GM10266 (cell line): ENCODE measurements around the gene NKIRAS2.
A peak's percentile ranks its signal among the peaks of the same experiment; 100 is the strongest.
"Not testable (repeated sequence)": the region's sequence is repeated elsewhere in the genome, so short reads cannot be mapped to it uniquely, and the experiment has no call there.

ENCODE experiments used
- DNase-seq: peaks from one replicate; pipeline ENCODE4 v3.0.0; 2012; ENCODE audit errors: extremely low spot score
- CTCF ChIP-seq: IDR thresholded peaks from 2 replicates; pipeline ENCODE4 v1.5.1; 2012; ENCODE audit warnings: mild to moderate bottlenecking, low read depth; ENCODE audit not compliant: control insufficient read depth, insufficient read depth; ENCODE audit errors: missing control alignments

NKIRAS2 gene

DNA sequence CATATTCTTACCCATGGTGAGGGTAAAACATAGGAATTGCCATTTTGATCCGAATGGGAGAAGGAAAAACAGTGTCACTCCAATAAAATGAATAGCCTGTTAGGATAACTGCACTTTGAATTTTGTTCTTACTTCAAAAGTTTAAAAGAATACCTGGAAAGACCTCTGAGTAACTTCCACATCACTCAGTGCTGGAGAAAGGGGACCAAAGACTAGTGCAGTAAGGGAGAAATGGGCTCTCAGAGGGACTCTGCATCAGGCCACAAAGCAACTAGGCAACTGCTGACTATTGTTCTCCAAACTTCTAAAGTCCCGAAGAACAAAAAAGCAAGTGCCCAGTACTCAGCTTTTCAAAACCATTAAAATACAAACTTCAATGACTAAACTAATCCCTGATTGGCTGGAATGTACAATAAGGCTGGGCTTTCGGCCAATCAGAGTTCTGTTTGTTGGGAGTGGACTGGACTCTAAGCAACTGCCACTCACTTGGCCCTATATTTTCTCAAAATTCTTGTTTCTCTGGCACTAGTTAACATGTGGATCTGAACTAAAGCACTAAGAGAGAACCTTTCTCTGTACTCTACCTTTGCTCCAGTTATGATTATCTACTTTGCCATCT, 8.9 kb upstream of the NKIRAS2 start:
- TF ChIP-seq CTCF: no peak
- no peak for DNase-seq

- not testable (repeated sequence) for DNase-seq
Observed at GRCh38 chr17:42012363-42012762, 7.5 kb upstream of the NKIRAS2 start.

- DNase-seq: not testable (repeated sequence)
Observed at GRCh38 chr17:42013740-42014139, 6.2 kb upstream of the NKIRAS2 start.

DNA sequence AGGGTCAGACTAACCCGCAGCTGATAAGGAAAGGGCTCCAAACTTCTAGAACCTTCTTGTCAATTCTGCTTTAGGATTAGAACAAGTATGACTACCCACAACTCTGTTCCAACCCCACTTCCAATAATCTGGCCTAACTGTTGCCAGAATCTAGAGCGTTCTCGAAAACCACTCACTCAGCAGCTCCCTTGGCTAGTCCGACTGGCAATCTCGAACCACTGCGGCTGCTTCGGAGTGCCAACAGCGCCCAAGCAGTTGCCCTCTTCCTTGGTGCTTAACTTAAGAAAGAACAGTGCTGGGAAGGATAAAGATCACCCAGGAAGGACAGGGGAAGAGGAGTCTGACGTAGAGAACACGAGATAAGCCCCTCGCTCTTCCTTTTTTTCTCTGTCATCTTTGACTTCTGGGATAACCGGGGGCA, 3.5 kb upstream of the NKIRAS2 start:
- no peak for TF ChIP-seq CTCF
- no peak for DNase-seq

DNA sequence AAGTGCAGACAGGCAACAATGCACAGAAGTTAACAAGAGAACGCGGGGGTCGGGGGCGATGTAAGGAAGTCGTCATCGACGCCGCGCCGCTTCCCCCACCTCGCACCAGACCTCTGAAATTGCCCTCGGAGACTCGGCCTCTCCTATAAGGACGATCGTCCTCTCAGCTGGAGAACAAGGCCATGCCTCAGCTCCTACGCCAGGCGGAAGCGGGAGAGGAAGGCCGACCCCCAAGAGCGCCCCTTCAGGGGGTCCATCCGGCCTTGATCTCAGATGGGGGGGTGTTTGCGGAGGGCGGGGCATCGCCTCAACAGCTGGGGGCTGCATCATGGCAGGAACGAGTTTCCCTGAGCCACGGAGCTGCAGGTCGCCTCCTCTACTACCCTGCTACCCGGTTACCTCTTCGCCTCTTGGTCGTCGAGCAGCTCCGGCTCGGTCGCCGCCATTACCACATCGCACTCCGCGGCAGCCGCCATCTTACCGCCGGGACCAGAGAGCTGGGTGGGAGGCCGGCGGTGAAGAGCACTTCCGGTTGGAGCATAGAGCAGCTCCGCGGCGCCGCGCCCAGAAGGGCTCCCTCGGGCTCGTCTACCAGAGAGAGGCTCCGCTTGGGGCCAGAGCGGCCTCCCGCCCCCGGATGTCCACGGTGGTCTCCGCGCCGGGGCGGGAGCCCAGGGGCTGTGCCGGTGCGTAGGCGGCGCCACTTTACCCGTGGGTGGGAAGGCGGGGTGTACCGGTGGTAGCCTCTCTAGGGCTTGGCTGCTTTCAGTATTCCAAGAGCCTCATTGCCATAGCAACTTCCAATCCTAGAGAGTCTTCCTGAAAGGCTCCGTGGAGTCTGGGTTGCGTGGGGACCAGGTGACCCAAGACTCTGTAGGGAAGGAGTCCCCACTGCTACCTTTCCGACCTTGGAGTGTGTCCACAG, 2.7 kb upstream of the NKIRAS2 start, which contains the start of gene DNAJC7:
Gene DNAJC7 (minus strand): TSS at position 499 of the 925 bp plus-strand sequence. CDS start 23 bp downstream, at position 476.
- peak; percentile 93 for DNase-seq
- no peak for TF ChIP-seq CTCF

DNA sequence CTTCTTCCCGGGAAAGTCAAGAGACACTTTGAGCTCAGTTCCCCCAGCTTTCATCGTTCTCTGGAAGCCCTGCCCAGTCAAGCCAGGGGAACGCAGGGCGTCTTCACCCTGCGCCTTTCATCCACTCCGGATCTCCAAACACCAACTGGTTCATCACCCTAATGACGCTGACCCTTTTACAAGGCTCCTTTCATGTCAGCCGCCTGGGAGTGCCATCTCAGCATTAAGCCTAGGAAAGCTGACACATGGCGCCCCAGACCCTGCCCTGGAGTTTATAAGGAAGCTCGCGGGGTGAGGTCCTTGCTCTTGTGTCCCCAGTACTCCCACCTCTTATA, 2.1 kb upstream of the NKIRAS2 start:
- no peak for TF ChIP-seq CTCF
- peak; percentile 60 for DNase-seq

DNA sequence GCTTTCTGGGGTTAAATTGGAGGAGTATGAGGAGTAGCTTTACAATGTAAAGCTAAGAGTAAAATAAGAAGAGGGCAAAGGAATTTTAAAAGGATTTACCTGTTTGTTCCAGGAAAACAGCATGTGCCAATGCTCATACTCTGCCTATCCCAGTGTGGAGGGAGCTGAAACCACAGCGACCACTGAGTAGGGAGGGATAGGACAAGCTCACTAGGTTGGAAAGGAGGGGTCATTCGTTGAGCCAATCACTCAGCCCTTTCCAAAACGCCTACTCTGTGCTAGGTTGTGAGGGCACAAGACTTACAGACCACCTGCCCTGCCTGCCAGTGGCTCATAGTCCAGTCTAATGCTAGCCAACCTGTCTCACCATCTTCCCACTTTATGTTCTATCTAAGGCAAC, 1.6 kb upstream of the NKIRAS2 start:
- no peak for TF ChIP-seq CTCF
- DNase-seq: no peak

DNA sequence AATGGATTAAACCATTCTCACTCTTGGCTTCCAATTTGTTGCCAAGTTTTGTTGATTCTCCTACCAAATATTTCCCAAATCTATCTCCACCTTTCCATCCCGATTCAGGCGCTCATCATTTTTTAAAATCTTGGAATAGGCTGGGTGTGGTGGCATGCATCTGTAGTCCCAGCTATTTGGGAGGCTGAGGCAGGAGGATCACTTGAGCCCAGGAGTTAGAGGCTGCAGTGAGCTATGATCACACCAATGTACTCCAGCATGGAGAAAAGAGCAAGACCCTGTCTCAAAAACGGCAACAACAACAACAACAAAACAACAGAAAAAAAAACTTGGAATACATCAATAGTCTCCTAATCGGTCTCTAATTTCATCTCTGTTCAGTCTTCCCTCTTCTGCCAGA, 902 bp upstream of the NKIRAS2 start:
- no peak for DNase-seq
- TF ChIP-seq CTCF: no peak

DNA sequence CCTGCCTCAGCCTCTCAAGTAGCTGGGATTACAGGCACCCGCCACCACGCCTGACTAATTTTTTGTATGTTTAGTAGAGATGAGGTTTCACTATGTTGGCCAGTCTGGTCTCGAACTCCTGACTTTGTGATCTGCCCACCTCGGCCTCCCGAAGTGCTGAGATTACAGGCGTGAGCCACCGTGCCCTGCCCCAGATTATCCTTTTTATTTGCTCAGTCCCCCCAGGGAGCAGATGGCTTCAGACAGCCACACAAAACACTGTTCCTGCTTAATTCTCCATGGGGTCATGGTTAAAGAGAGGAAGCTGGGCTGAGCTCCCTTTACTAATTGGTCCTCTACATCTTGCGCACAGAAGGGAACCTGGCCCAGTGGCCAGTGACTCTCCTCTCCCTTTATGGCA, 955 bp downstream of the NKIRAS2 start:
- DNase-seq: not testable (repeated sequence)
